DOHH2 (cell line): ENCODE data around the gene STING1.

Experiments used
- CTCF ChIP-seq: fragments of 200-600 bp; sonication (generic); IDR thresholded peaks from one replicate; pipeline ENCODE4 v1.5.1; 2014; ENCODE audit warnings: antibody characterized with exemption, mild to moderate bottlenecking, low read depth, low read length; ENCODE audit not compliant: poor library complexity, severe bottlenecking
- EZH2phosphoT487 ChIP-seq: fragments of 200-600 bp; sonication (generic); IDR thresholded peaks from 2 replicates; pipeline ENCODE4 v1.6.1; 2017; ENCODE audit warnings: borderline replicate concordance, mild to moderate bottlenecking, antibody characterized with exemption, low read length, moderate library complexity, mixed read lengths

GRCh38 chr5:139473105-139473504 is 9.5 kb downstream of the STING1 start:
- TF ChIP-seq CTCF: no peak
- TF ChIP-seq EZH2phosphoT487: no peak
